NCI-H526 treated with DMSO at 0.1 percent for 48 hours (cell line): ENCODE data around the gene AHCYL2.
"Not testable (repeated sequence)": the region's sequence is repeated elsewhere in the genome, so short reads cannot be mapped to it uniquely, and the experiment has no call there.

Experiments
- DNase-seq: peaks from one replicate; lab custom pipeline; 2025; lab: John Stamatoyannopoulos, UW

AHCYL2 gene

DNA sequence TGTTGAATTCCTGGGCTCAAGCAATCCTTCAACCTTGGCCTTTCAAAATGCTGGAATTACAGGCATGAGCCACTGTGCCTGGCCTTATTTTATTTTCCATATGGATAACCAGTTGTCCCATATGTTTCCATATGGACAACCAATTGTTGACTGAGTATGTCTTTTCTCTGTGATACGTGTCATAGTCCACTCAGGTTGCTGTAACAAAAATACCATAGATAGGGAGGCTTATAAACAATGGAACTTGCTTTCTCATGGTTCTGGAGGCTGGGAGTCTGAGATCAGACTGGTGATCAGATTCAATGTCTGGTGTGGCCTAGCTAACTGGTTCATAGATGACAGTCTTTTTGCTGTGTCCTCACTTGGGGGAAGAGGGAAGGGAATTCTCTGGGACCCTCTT is 19.4 kb downstream of the AHCYL2 start:
- DNase-seq, result no peak

- no peak for DNase-seq
Measured at GRCh38 chr7:129245533-129245932, 20.7 kb downstream of the AHCYL2 start.

DNA sequence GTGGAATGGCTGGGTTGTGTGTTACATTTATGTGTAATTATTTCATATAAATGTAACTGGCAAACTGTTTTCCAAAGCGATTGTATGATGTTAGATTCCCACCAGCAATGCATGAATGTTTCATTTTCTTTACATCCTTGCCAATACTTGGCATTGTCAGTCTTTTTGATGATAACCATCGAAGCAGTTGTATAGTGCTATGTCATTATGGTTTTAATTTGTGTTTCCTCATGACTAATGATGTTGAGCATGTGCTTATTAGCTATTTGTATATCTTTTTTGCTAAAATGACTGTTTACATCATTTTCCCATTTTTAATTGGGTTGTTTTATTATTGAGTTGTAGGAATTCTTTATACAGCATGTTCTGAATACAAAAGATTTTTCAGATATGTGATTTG is 22.3 kb downstream of the AHCYL2 start:
- DNase-seq, result no peak

DNA sequence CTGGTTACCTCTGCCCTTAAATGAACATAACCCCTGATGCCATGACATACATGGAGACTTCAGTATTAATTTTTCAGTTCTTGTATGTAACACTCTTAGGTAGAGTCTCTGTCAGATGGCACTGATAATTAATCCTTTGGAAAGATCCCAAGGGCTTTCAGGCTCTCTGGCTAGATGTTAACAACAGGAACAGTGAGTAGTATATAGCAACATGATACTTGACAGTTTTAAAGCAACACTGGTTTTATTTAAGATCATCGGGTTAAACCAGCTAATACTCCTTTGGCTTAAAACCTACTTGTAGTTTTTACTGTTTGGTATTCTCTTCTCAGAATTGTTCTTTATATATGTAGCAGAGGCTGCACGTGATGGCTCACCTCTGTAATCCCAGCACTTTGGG is 27.3 kb downstream of the AHCYL2 start:
- no peak for DNase-seq

DNA sequence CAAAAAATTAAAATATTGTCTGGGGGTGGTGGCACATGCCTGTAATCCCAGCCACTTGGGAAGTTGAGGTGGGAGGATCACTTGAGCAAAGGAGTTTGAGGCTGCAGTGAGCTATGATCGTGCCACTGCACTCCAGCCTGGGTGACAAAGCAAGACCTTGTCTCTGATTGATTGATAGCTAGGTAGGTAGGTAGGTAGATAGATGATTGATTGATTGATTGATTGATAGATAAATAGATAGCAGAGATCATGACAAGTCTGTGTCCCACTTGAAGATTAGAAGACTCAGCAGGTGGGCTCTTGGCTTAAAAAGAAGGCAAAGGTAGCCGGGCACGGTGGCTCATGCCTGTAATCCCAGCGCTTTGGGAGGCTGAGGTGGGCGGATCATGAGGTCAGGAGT is 27.8 kb downstream of the AHCYL2 start:
- DNase-seq, result not testable (repeated sequence)

- DNase-seq, result no peak
Measured at GRCh38 chr7:129255800-129256199, 31.0 kb downstream of the AHCYL2 start.

DNA sequence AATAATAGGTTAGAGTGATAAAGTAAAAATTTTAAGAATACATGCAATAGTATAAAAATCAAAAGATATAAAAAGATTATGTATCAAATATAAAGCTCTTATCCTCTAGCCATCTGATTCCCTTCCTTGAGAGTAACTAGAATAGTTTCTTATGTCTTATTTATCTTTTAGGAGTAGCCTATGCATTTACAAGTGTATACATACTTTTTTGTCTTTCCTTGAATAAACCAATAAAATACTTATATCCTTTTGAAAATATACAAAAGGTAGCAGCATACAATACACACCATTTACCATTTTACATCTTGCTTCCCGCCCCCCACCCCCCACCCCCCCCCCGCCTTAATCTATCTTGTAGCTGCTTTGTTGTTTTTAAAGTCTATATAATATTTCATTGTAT is 31.4 kb downstream of the AHCYL2 start:
- no peak for DNase-seq

DNA sequence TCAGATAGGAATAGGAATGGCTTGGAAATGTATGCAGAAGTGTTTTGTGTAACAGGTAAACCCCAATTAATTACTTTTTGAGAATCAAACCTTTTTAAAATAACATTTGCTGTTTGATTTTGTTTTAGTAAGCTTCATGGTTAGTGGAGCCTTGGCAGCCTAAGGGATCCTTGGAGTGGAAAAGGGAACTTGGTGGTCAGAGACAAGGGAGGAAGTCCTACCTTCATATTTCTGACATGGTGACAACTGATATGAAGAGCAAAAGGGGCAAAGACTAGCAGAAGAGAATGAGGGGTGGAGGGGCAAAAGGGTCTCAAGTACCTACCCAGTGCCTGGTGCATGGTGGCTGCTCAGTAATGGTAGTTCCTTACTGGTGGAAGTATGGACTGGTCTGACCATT is 32.3 kb downstream of the AHCYL2 start:
- DNase-seq, result no peak

DNA sequence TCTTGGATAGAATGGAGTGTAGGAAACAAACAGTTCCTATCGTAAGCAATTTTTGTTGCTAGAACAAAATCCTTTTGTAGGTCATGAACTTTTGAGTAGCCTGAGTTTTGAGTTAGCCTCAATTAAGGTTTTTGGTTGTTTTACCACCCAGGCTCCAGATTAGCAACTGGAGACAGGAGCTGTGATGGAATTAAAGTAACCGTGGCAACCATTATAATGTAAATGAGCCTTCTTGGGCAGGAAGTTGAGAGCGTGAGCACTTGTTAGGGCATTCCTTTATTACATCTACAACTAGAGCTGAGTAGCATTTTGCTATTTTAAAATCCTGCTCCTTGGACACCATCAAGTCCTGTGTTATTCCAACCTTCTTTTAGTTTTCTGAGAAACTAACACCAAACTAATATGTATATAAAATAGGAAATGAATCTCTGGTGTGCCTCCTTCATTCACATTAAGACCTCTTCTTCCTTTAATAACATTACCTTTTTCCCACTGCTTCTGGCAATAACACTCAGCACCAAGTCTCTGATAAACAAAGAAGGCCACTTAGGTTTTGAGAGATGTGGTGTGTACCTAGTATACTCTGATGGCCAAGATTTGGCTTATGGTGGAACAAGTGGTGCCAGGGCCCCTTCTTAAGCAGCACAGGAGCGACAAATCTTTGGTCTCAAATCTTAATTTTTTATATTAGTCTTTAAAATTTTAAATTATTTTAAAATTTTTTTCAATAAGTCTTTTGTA is 34.0 kb downstream of the AHCYL2 start:
- DNase-seq, result no peak

DNA sequence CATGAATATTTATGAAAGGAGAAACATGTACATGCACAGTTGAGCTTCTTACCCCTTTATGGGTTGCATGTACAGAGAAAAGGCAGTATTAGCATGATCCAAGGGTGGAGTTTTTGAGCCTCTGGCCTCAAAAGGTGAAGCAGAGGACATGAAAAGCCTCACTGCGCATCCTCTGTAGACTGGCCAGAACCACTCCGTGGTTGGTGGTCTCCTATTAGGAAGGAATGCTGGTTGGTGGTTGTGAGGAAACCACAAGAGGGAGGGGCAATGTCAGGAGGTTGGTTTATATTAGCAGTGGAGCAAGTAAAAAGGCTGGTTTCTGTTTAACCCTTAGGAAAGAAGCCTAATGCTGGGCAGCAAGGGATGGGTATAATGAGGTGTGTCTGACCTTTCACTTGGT is 37.5 kb downstream of the AHCYL2 start:
- no peak for DNase-seq

DNA sequence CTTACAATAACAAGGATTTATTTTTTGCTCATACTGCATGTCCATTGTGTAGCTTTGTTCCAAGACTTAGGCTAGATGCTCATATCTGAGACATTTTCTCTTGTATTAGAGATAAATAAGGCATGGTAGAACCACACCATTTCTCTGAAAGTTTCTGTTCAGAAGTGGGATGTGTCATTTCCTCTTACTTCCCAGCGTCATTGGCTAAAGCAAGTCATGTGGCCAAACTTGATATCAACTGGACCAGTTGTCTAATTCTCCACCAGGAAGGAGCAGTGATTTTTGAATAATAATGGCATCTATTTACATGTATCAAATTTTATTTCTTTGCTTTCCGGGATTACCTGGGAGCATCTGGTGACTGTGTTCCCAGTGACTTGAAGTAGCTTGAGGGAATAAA is 38.3 kb downstream of the AHCYL2 start:
- DNase-seq, result no peak

- no peak for DNase-seq
Measured at GRCh38 chr7:129264534-129264933, 39.7 kb downstream of the AHCYL2 start.

DNA sequence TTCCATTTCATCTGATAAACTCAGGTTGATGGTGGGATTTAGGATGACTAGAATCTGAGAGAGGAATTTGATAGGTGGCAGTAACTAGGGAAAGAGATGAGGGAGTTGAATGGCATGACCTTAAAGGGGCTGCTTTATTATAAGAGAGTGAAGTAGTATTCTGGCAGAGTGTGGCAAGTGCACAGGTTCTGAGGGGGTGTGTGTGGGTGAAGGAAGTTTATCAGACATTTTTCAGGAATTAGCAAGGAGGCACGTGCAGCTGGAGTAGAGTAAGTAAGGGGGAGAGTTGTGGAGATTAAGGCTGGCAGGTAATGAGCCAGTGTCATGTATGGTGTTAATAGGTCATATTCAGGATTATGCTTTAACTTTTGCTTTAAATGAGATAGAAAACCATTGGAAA is 40.5 kb downstream of the AHCYL2 start:
- no peak for DNase-seq

- DNase-seq, result no peak
Measured at GRCh38 chr7:129266181-129266580, 41.4 kb downstream of the AHCYL2 start.

DNA sequence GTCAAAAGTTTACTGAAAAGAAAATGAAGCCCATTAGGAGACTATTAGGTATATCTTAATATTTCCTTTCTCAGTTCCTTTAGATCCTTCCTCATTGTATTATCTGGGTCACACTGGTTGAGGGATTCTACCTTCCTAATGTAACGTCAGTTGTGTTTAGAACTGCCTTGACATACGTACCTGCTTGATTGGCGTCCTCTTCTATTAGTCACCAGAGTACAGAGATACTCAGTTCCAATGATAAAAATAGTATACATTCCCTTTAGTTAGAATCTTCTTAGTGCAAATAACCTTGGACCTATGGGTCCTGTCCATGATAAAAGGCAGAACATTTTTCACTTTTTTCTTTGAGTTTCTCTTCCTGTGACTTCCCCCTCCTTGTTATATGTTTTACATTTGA is 45.2 kb downstream of the AHCYL2 start:
- DNase-seq, result no peak

DNA sequence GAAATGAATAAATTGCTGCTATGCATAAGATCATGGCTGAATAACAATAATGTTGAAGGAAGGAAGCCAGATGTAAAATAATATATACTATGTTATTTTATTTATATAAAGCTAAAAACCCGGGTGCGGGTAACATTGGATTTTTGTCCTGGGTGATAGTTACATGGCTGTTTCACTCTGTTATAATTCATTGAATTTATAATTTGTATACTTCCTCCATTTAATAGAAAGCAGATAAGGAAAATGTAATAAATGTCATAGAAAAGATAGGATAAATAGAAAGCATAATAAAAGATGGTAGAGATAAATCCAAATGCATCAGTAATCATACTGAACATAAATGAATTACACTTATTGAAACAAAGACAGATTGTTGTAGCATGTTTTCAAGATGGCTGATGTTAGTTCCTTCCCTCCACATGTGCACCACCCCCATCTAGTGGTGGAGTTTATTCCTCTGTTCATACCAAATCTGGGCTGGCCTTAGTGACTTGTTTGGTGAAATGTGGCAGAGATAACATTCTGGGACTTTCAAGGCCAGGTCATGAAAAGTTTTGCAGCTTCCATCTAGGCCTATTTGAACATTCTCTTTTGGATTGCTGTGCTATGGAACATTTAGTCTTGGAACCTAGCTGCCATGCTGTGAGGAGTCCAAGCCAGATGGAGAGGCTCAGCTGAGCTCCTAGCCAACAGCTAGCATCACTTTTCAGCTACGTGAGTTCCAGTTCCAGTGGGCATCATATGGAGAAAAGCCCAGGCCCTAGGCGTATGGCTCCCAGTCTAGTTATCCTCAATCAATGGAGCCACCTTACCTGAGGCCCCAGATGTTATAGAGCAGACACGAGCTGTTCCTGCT is 46.9 kb downstream of the AHCYL2 start:
- DNase-seq, result no peak

- no peak for DNase-seq
Measured at GRCh38 chr7:129273936-129274335, 49.1 kb downstream of the AHCYL2 start.

DNA sequence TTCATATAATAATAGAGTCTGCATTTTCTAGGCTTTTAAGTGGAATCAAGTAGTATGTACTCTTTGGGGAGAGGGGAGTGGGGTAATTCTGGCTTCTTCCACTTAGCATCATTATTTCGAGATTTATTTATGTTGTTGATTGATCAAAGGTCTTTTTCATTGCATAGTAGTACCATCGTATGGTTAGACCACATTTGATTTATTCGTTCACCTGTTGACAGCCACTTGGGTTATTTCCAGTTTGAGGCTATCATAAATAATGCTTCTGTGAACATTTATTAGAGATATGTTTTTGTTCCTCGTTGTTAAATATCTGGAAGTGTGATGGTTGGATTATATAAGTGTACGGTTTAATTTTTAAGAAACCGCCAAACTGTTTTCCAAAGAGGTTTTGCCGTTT is 52.8 kb downstream of the AHCYL2 start:
- no peak for DNase-seq

DNA sequence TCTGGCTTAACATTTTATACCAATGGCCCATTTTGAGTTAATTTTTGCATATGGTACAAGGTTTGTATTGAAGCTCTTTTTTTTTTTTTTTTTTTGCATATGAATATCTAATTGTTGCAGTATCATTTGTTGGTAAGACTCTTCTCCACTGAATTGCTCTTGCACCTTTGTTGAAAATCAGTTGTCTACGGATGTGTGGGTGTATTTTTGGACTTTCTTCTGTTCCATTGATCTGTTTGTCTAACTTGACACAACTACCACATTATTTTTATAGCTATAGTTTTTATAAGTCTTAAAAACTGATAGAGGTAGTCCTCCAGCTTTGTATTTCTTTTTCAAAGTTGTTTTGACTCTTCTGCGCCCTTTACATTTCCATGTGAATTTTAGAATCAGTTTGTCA is 53.9 kb downstream of the AHCYL2 start:
- no peak for DNase-seq

- DNase-seq, result no peak
Measured at GRCh38 chr7:129279757-129280156, 54.9 kb downstream of the AHCYL2 start.

- no peak for DNase-seq
Measured at GRCh38 chr7:129281163-129281562, 56.3 kb downstream of the AHCYL2 start.

- DNase-seq, result no peak
Measured at GRCh38 chr7:129282865-129283264, 58.0 kb downstream of the AHCYL2 start.

- DNase-seq, result no peak
Measured at GRCh38 chr7:129283936-129284335, 59.1 kb downstream of the AHCYL2 start.

DNA sequence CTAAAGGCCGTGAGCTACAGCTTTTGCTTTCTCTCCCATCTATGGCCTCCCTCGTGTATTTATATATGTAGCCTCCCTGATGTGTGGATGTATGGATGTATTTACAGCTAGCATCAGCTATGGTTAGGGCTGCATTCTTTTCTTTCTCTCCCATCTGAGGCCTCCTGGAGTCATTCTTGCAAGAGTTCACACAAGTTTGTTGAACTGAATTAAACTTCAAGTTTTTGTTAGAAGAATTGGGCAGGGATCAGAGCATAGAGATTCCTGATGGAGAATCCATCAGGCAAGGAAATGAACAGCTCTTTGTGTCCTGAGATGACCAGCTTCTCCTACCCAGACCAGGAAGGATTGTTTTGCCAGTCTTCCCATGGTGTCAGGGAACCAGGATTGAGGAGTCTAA is 60.3 kb downstream of the AHCYL2 start:
- no peak for DNase-seq
